Measurements from ENCODE around the gene SEMA3C. TPM values are rescaled to one million over a fixed set of nuclear protein-coding genes. Genes with fewer than 3 reads are reported as not detected.

SEMA3C gene
- total and polyA plus RNA-seq, 8 donors, result 4.5 to 344 (median 68.7) TPM

GRCh38 chr7:80879849-80880248 is 39.0 kb downstream of the SEMA3C start:
- Histone ChIP-seq H3K4me1 (peaks cover 5 to 33% (median 14%) of the 10 kb centered on the region in 4 donors), H3K4me3 (no peak overlapping the region), H3K9me3 (no peaks in the 10 kb centered on the region), H3K36me3 (no peaks in the 10 kb centered on the region), H3K27ac (no peak overlapping the region), H3K27me3 (no peaks in the 10 kb centered on the region)
- 83 to 87% (median 86%) methylated on average over 5 of the region's 5 CpGs for WGBS, 5 donors
- intact Hi-C loops (cut with DNase I; ENCODE audit: low total_unique reads), result no loop called here
- TF ChIP-seq EP300 (IDR thresholded peaks at IDR 0.05) (no peak), POLR2AphosphoS5 (IDR thresholded peaks at IDR 0.05) (no peak), POLR2A (IDR thresholded peaks at IDR 0.05) (no peak), CTCF (IDR thresholded peaks at IDR 0.05) (no peak)
- DNase-seq, result no peak

- TF ChIP-seq CTCF (IDR thresholded peaks at IDR 0.05), result no peak
- no peak for TF ChIP-seq EP300 (IDR thresholded peaks at IDR 0.05)
- no peak for TF ChIP-seq POLR2AphosphoS5 (IDR thresholded peaks at IDR 0.05)
- TF ChIP-seq POLR2A (IDR thresholded peaks at IDR 0.05), result no peak
- no peak overlapping the region for H3K27ac ChIP-seq
- H3K4me1 ChIP-seq, result peaks cover 0 to 8% (median 2%) of the 10 kb centered on the region in 4 donors
- intact Hi-C loops (cut with DNase I; ENCODE audit: low total_unique reads), result no loop called here
- no peak for DNase-seq
- H3K27me3 ChIP-seq, result no peaks in the 10 kb centered on the region
- 65 to 79% (median 73%) methylated on average over 5 of the region's 5 CpGs for WGBS, 5 donors
- no peaks in the 10 kb centered on the region for H3K9me3 ChIP-seq
- no peak overlapping the region for H3K4me3 ChIP-seq
- H3K36me3 ChIP-seq, result no peaks in the 10 kb centered on the region
These were observed 41.9 kb downstream of the SEMA3C start for GRCh38 chr7:80876894-80877414.

GRCh38 chr7:80875537-80876120 is 43.2 kb downstream of the SEMA3C start:
- no peak overlapping the region for H3K27ac ChIP-seq
- H3K9me3 ChIP-seq, result no peaks in the 10 kb centered on the region
- 85 to 91% (median 89%) methylated on average over 9 of the region's 9 CpGs for WGBS, 5 donors
- DNase-seq, result no peak
- no peaks in the 10 kb centered on the region for H3K27me3 ChIP-seq
- H3K36me3 ChIP-seq, result no peaks in the 10 kb centered on the region
- H3K4me3 ChIP-seq, result no peak overlapping the region
- intact Hi-C loops (cut with DNase I; ENCODE audit: low total_unique reads), result no loop called here
- H3K4me1 ChIP-seq, result peaks cover 0 to 7% (median under 1%) of the 10 kb centered on the region in 4 donors
- TF ChIP-seq POLR2AphosphoS5 (IDR thresholded peaks at IDR 0.05) (no peak), CTCF (IDR thresholded peaks at IDR 0.05) (no peak), POLR2A (IDR thresholded peaks at IDR 0.05) (no peak), EP300 (IDR thresholded peaks at IDR 0.05) (no peak)

GRCh38 chr7:80873140-80873539 is 45.7 kb downstream of the SEMA3C start:
- intact Hi-C loops (cut with DNase I; ENCODE audit: low total_unique reads), result no loop called here
- TF ChIP-seq POLR2A (IDR thresholded peaks at IDR 0.05) (no peak), EP300 (IDR thresholded peaks at IDR 0.05) (no peak), POLR2AphosphoS5 (IDR thresholded peaks at IDR 0.05) (no peak), CTCF (IDR thresholded peaks at IDR 0.05) (no peak)
- no peak for DNase-seq
- no peaks in the 10 kb centered on the region for H3K36me3 ChIP-seq
- H3K27ac ChIP-seq, result no peak overlapping the region
- H3K9me3 ChIP-seq, result no peaks in the 10 kb centered on the region
- H3K4me3 ChIP-seq, result no peak overlapping the region
- H3K27me3 ChIP-seq, result no peaks in the 10 kb centered on the region
- WGBS, 5 donors, result 81 to 88% (median 87%) methylated on average over 5 of the region's 5 CpGs
- peaks cover 0 to 27% (median 12%) of the 10 kb centered on the region in 4 donors for H3K4me1 ChIP-seq

Data from stomach (tissue), 9 donors.